Psoas muscle (tissue), 8 donors: ENCODE data around the gene ZNF107. TPM values are rescaled to one million over a fixed set of nuclear protein-coding genes. Genes with fewer than 3 reads are reported as not detected.

ENCODE experiments used
- ATAC-seq, 4 donors: fragments of 200-7000 bp; cut with Tn5 transposase; one replicate each; pipeline ENCODE4 v1.9.1; 2020; ENCODE audit warnings: moderate library complexity in 3 of 4, mild to moderate bottlenecking in 2 of 4
- DNase-seq, 2 donors: peaks; one replicate each; pipeline ENCODE4 v3.0.0-alpha.2; 2020
- H3K27ac ChIP-seq: fragments of 200-600 bp; one replicate; pipeline ENCODE4 v1.8.0; 2022
- H3K27me3 ChIP-seq, 3 donors: fragments of 200-600 bp in 1 of 3; one replicate each; pipeline versions ENCODE4 v1.6.1 to v1.8.0; 2013 to 2022; ENCODE audit warnings: low read length in 2 of 3, mild to moderate bottlenecking in 2 of 3, moderate library complexity in 1 of 3; ENCODE audit not compliant: insufficient read depth in 3 of 3
- H3K36me3 ChIP-seq, 2 donors: fragments of 200-600 bp in 1 of 2; one replicate each; pipeline versions ENCODE4 v1.6.1 to v1.8.0; 2013 to 2022; ENCODE audit warnings: low read depth in 1 of 2, mild to moderate bottlenecking in 1 of 2, moderate library complexity in 1 of 2; ENCODE audit not compliant: insufficient read depth in 1 of 2
- H3K4me1 ChIP-seq: fragments of 200-600 bp; one replicate; pipeline ENCODE4 v1.8.0; 2022
- H3K4me3 ChIP-seq: fragments of 200-600 bp; one replicate; pipeline ENCODE4 v1.8.0; 2022; ENCODE audit warnings: mild to moderate bottlenecking
- H3K9me3 ChIP-seq: fragments of 200-600 bp; one replicate; pipeline ENCODE4 v1.8.0; 2022
- WGBS, 3 donors: extraction: QIAGEN DNeasy Blood & Tissue Kit; methylation state at CpG; one replicate each; pipeline versions ENCODE4 v1.1.6 to v1.1.7; 2013; 5-methylcytosine and 5-hydroxymethylcytosine counted together
- intact Hi-C, 2 donors: fragments of 100-400 bp; cut with DNase I; formaldehyde crosslinking; loops; one replicate each; pipeline versions ENCODE4 v1.11.0 to v1.14.2; 2022
- polyA plus RNA-seq, 3 donors: library from polyadenylated mRNA; stranded (reverse); fragments of 200-250 nt; gene quantifications; one replicate each; pipeline ENCODE4 v1.2.3, GENCODE V29; 2013
- total RNA-seq, 4 donors: library from RNA; stranded (reverse); fragmentation: NEBNext Ultra II Directional in 2 of 4; extraction: Animal tissue kit (Norgen Biotek cat#: 25700) in 2 of 4; gene quantifications; one replicate each; pipeline versions ENCODE4 v1.2.1 to v1.2.4, GENCODE V29; 2021 to 2023
- TF ChIP-seq, protein P1 (sequence below): fragments of 200-600 bp; IDR thresholded peaks from one replicate; pipeline ENCODE4 v1.8.0; 2022; ENCODE audit warnings: antibody characterized with exemption
- donor health status: healthy with polysubstance abuse.
- donor health status: DM: no; HTN: no; CAD: no; lungs with moderate emphysema.
- donor health status: Bipolar disorder and iron deficiency.
- donor health status: healthy.
- donor health status: DM: yes; HTN: yes; CAD: no.
- donor health status: DM: no; HTN: no; CAD: no.
- donor health status: DM: no; HTN: no; CAD: no.
- donor health status: DM: yes; HTN: yes; CAD: no.

The ZNF107 gene
- total and polyA plus RNA-seq, 7 donors = 0.38 to 1.4 (median 1.2) TPM

DNA sequence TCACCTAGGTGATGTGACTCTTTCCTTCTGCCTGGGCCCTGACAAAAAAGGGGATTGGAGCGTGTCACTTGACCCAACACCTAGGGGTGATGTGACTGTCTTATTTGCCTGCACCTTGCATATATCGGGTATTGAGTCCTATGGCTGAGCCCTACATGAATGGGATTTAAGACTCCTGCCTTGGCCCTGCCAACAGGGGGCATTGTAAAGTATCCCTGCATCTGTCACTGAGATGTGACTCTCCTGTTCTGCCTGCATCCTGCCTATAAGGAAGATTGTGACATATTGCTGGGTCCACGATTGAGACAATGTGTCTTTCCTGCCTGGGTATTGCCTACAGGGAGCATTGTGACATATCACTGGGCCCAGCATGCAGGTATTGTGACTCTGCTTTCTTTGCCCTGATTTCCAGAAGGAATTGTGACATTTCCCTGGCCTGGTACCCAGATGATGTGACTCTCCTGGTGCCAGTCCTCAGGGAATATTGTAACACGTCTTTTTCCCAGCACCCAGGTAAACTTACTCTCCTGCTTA lies 14.2 kb upstream of the ZNF107 start:
- no peaks in the 10 kb centered on the region for H3K9me3 ChIP-seq
- TF ChIP-seq, protein P1, sequence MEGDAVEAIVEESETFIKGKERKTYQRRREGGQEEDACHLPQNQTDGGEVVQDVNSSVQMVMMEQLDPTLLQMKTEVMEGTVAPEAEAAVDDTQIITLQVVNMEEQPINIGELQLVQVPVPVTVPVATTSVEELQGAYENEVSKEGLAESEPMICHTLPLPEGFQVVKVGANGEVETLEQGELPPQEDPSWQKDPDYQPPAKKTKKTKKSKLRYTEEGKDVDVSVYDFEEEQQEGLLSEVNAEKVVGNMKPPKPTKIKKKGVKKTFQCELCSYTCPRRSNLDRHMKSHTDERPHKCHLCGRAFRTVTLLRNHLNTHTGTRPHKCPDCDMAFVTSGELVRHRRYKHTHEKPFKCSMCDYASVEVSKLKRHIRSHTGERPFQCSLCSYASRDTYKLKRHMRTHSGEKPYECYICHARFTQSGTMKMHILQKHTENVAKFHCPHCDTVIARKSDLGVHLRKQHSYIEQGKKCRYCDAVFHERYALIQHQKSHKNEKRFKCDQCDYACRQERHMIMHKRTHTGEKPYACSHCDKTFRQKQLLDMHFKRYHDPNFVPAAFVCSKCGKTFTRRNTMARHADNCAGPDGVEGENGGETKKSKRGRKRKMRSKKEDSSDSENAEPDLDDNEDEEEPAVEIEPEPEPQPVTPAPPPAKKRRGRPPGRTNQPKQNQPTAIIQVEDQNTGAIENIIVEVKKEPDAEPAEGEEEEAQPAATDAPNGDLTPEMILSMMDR = no peak
- WGBS, 3 donors = 81 to 82% (median 82%) methylated on average over 4 of the region's 4 CpGs
- H3K36me3 ChIP-seq = no peaks in the 10 kb centered on the region
- no peaks in the 10 kb centered on the region for H3K27me3 ChIP-seq
- ATAC-seq (no peak), DNase-seq (no peak)
- H3K4me1 ChIP-seq = no peaks in the 10 kb centered on the region
- no peak overlapping the region for H3K27ac ChIP-seq
- no peak overlapping the region for H3K4me3 ChIP-seq
- intact Hi-C loops = no loop called here

DNA sequence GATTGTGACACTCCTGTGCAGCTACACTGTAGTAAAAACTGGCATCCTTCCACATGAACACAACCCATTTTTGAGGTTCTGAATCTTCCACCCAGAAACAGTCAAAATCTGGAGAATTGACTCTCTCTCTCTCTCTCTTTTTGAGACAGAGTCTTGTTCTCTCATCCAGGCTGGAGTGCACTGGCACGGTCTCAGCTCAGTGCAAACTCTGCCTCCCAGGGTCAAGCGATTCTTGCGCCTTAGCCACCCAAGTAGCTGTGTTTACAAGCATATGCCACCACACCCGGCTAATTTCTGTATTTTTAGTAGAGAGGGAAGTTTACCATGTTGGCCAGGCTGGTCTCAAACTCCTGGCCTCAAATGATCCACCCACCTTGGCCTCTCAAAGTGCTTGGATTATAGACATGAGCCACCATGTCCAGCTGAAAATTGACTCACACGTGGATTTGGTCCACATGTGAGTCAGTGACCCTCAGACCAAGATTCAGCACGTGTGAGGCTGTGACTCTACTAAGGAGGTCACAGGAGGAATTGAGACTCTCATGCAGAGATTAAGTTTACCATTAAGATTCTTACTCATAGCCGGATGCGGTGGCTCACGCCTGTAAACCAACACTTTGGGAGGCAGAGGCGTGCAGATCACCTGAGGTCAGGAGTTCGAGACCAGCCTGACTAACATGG lies 12.1 kb upstream of the ZNF107 start:
- no peak overlapping the region for H3K27ac ChIP-seq
- intact Hi-C loops = no loop called here
- H3K4me3 ChIP-seq = no peak overlapping the region
- DNase-seq = no peak
- TF ChIP-seq, protein P1 = no peak
- H3K36me3 ChIP-seq = no peaks in the 10 kb centered on the region
- 77 to 86% (median 81%) methylated on average over 11 of the region's 11 CpGs for WGBS, 3 donors
- no peaks in the 10 kb centered on the region for H3K4me1 ChIP-seq
- no peaks in the 10 kb centered on the region for H3K27me3 ChIP-seq
- H3K9me3 ChIP-seq = no peaks in the 10 kb centered on the region
- ATAC-seq = no peak

DNA sequence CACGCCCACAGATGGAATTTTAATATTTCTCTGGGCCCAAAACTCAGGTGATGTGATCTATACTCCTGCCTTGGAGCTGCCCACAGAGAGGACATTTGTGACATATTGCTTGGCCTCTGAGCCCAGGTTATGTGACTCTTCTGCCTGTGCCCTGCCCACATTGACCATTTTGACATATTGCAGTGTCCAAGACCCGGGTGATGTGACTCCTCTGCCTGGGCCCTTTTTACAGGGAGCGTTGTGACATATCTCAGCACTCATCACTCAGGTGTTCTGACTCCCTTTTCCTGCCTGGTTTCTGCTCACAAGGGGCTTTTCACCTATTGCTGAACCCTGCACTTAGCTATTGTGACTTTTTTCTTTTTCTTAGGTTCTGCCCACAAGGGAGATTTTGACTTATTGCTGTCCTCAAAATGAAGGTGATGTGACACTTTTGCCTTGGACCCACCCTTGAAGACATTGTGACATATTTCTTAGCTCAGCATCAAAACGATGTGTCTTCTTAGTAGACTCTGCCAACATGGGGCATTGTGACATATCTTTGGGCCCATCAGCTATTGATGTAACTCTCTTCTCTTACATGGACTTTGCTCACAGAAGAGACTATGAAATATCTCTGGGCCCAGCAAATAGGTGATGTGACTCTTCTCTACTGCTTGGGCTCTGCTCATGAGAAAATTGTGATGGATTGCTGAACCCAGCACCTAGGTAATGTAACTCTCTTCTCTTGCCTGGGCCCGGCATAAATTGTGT lies 11.0 kb upstream of the ZNF107 start:
- Histone ChIP-seq H3K27ac (no peak overlapping the region), H3K9me3 (no peaks in the 10 kb centered on the region), H3K36me3 (no peaks in the 10 kb centered on the region), H3K4me1 (no peaks in the 10 kb centered on the region), H3K27me3 (no peaks in the 10 kb centered on the region), H3K4me3 (no peak overlapping the region)
- intact Hi-C loops = no loop called here
- DNase-seq (no peak), ATAC-seq (no peak)
- WGBS, 3 donors = 77 to 84% (median 79%) methylated on average over 5 of the region's 5 CpGs
- TF ChIP-seq, protein P1 = no peak

DNA sequence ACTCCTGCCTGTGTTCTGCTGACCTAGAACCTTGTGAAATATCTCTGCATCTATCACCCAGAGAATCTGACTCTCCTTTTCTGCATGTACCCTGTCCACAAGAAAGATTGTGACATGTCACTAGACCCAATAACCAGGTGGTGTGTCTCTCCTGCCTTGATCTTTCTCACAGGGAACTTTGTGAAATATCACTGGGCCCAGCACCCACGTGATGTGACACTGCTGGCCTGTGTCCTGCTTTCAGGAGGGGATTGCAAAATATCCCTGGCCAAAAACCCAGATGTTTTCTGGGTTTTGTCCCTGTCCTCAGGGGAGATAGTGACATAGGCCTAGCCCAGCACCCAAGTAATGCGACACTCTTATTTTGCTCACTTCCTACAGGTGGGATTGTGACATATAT lies 10.1 kb upstream of the ZNF107 start:
- TF ChIP-seq, protein P1 = no peak
- DNase-seq (no peak), ATAC-seq (no peak)
- H3K4me3 ChIP-seq = no peak overlapping the region
- no peaks in the 10 kb centered on the region for H3K4me1 ChIP-seq
- intact Hi-C loops = no loop called here
- 49 to 59% (median 51%) methylated on average over 2 of the region's 2 CpGs for WGBS, 3 donors
- no peaks in the 10 kb centered on the region for H3K36me3 ChIP-seq
- no peak overlapping the region for H3K27ac ChIP-seq
- no peaks in the 10 kb centered on the region for H3K27me3 ChIP-seq
- H3K9me3 ChIP-seq = no peaks in the 10 kb centered on the region
